ENCODE data around the gene NCLN.
"Not testable (repeated sequence)": the region's sequence is repeated elsewhere in the genome, so short reads cannot be mapped to it uniquely, and the experiment has no call there.

NCLN gene

GRCh38 chr19:3185461-3186159, at the start of gene NCLN:
NCLN (plus strand) TSS chr19:3185930; CDS start chr19:3186031, 101 bp downstream.
- peak; percentile 85 for DNase-seq (ENCODE audit: low read depth)

- DNase-seq (ENCODE audit: low read depth), result no peak
These were observed 49.6 kb upstream of the NCLN start, which contains the start of gene GNA15 for GRCh38 chr19:3135961-3136683. GNA15 (plus strand) TSS chr19:3136033; CDS start chr19:3136451, 418 bp downstream.

- DNase-seq (ENCODE audit: low read depth), result no peak
These were observed 49.1 kb upstream of the NCLN start for GRCh38 chr19:3136684-3137055.

GRCh38 chr19:3137119-3137518, 48.6 kb upstream of the NCLN start:
- no peak for DNase-seq (ENCODE audit: low read depth)

- DNase-seq (ENCODE audit: low read depth), result no peak
These were observed 47.5 kb upstream of the NCLN start for GRCh38 chr19:3138268-3138667.

- no peak for DNase-seq (ENCODE audit: low read depth)
These were observed 45.1 kb upstream of the NCLN start for GRCh38 chr19:3140667-3141038.

- peak; percentile 88 for DNase-seq (ENCODE audit: low read depth)
These were observed 43.4 kb upstream of the NCLN start for GRCh38 chr19:3142292-3142670.

GRCh38 chr19:3142781-3143337, 42.9 kb upstream of the NCLN start:
- no peak for DNase-seq (ENCODE audit: low read depth)

- DNase-seq (ENCODE audit: low read depth), result no peak
These were observed 39.6 kb upstream of the NCLN start for GRCh38 chr19:3145909-3146676.

- DNase-seq (ENCODE audit: low read depth), result no peak
These were observed 39.0 kb upstream of the NCLN start for GRCh38 chr19:3146677-3147100.

- no peak for DNase-seq (ENCODE audit: low read depth)
These were observed 37.2 kb upstream of the NCLN start for GRCh38 chr19:3148503-3148902.

- DNase-seq (ENCODE audit: low read depth), result no peak
These were observed 36.6 kb upstream of the NCLN start for GRCh38 chr19:3149089-3149488.

GRCh38 chr19:3149526-3150505, 35.9 kb upstream of the NCLN start:
- no peak for DNase-seq (ENCODE audit: low read depth)

- DNase-seq (ENCODE audit: low read depth), result no peak
These were observed 34.9 kb upstream of the NCLN start for GRCh38 chr19:3150739-3151329.

- DNase-seq (ENCODE audit: low read depth), result no peak
These were observed 33.9 kb upstream of the NCLN start for GRCh38 chr19:3151563-3152418.

GRCh38 chr19:3152419-3152780, 33.3 kb upstream of the NCLN start:
- DNase-seq (ENCODE audit: low read depth), result no peak

- DNase-seq (ENCODE audit: low read depth), result no peak
These were observed 32.2 kb upstream of the NCLN start for GRCh38 chr19:3153286-3154230.

- DNase-seq (ENCODE audit: low read depth), result not testable (repeated sequence)
These were observed 31.3 kb upstream of the NCLN start for GRCh38 chr19:3154447-3154846.

All from GM04504 (cell line).